ENCODE measurements around the gene SERPIND1.

DNA sequence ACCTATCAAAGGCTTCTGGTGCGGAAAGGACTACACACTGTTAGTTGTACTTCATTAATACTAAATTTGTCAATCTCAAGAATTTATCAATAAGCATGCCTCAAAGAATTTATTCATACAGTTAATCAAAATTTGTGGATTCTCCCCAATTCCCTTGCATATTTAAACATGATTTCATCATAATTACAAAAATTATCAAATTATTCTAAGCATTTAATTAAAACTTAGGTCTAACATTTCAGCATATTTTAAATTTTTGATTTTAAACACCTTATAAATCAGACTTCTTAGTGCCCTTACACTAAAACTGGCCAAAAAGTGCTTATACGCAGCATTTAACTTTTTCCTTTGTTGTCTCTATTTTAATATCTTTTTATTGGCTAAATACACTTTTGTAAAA is 13.8 kb upstream of the SERPIND1 start:
- TF ChIP-seq CTCF (conservative IDR thresholded peaks at IDR 0.05; ENCODE audit: low read depth, low read length) (no peak), EZH2 (IDR thresholded peaks at IDR 0.05; ENCODE audit: borderline replicate concordance, low read depth, low read length, poor library complexity, severe bottlenecking) (no peak)
